Suprapubic skin (tissue), 4 donors: ENCODE measurements around the gene WIPF2. TPM values are rescaled to one million over a fixed set of nuclear protein-coding genes. Genes with fewer than 3 reads are reported as not detected.

Source experiments
- DNase-seq, 2 donors: peaks; one replicate each; pipeline ENCODE4 v3.0.0-alpha.2; 2019; ENCODE audit warnings: low spot score in 2 of 2
- H3K27ac ChIP-seq: fragments of 200-600 bp; sonication (generic); one replicate; pipeline ENCODE4 v1.5.1; 2019
- H3K27me3 ChIP-seq: fragments of 200-600 bp; sonication (generic); one replicate; pipeline ENCODE4 v1.5.1; 2019
- H3K36me3 ChIP-seq: fragments of 200-600 bp; sonication (generic); one replicate; pipeline ENCODE4 v1.5.1; 2019
- H3K4me1 ChIP-seq: fragments of 200-600 bp; sonication (generic); one replicate; pipeline ENCODE4 v1.5.1; 2019
- H3K4me3 ChIP-seq: fragments of 200-600 bp; sonication (generic); one replicate; pipeline ENCODE4 v1.5.1; 2019; ENCODE audit warnings: mild to moderate bottlenecking
- H3K9me3 ChIP-seq: fragments of 200-600 bp; sonication (generic); one replicate; pipeline ENCODE4 v1.5.1; 2019
- EP300 ChIP-seq: sonication (generic); formaldehyde crosslinking; IDR thresholded peaks from one replicate; pipeline ENCODE4 v1.6.1; 2017; ENCODE audit warnings: antibody characterized with exemption
- POLR2A ChIP-seq, 2 donors: fragments of 450-650 bp; IDR thresholded peaks; one replicate each; pipeline ENCODE4 v1.6.1; 2017; ENCODE audit warnings: antibody characterized with exemption in 2 of 2, mild to moderate bottlenecking in 2 of 2, moderate library complexity in 2 of 2
- POLR2AphosphoS5 ChIP-seq, 3 donors: sonication (generic); formaldehyde crosslinking; IDR thresholded peaks; one replicate each; pipeline ENCODE4 v1.6.1; 2017; ENCODE audit warnings: antibody characterized with exemption in 3 of 3
- WGBS: methylation state at CpG from one replicate; pipeline ENCODE4 v1.1.5; 2018; 5-methylcytosine and 5-hydroxymethylcytosine counted together
- total RNA-seq, 4 donors: library from RNA; depleted of rRNA; stranded (reverse); fragments of >200 nt; gene quantifications; one replicate each; pipeline ENCODE4 v1.1.0, GENCODE V29; 2016
- TF ChIP-seq, protein P1 (sequence below), 2 donors: fragments of 200-600 bp in 1 of 2; fragments of 450-650 bp in 1 of 2; sonication (generic) in 1 of 2; IDR thresholded peaks; one replicate each; pipeline ENCODE4 v1.5.1; 2016 to 2019; ENCODE audit warnings: antibody characterized with exemption in 2 of 2, mild to moderate bottlenecking in 1 of 2, moderate library complexity in 1 of 2

Gene WIPF2
- total RNA-seq, 4 donors from 2014 or later: 18.2 to 25.5 (median 21.6) TPM

DNA sequence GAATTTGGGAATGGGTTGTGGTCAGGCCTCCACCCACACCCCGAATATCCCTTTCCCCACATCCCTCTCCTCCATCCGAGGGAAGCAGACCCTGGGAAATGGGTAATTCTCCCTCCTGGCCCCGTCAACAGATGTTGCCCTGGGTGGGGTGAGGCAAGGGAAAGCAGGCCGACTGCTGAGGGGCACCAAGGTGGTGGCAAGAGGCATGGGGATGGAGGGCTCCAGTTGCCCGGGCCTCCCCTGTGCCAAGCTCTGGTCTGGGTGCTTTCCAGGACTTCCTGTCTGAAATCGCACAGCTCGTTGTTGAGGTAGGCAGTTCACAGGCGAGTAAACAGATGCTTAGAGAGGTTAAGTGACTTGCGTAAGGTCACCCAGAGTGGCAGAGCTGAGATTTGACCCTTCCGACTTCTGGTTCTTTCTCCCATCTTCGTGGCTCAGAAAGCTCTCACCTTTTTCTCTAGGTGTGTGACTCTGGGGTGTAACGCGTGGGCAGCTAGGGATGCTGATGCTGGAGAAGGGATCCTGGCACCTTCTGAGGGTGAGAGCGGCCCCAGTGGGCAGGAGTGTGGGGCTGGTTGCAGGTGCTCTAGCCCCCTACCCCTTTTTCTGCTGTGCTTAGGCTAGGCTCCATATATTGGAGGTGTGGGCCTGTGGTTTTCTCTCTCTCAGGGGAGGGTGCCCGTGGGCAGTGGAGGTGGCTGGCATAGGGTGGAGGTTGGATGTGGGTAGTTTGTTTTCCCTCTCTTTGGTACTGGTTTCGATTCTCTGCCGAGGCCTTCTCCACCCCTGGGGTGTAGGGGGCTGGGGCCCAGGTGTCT, 107.1 kb downstream of the WIPF2 start:
- peak in 1 of 2 donors; percentile 74 for DNase-seq
- Histone ChIP-seq H3K4me3 (no peak overlapping the region), H3K4me1 (peaks cover 100% of the 10 kb centered on the region), H3K9me3 (no peaks in the 10 kb centered on the region), H3K27ac (peak overlapping the region; percentile 66), H3K36me3 (no peaks in the 10 kb centered on the region), H3K27me3 (no peaks in the 10 kb centered on the region)
- no peak for TF ChIP-seq EP300
- TF ChIP-seq POLR2AphosphoS5 (IDR thresholded peaks at IDR 0.05): no peak
- TF ChIP-seq, protein P1, sequence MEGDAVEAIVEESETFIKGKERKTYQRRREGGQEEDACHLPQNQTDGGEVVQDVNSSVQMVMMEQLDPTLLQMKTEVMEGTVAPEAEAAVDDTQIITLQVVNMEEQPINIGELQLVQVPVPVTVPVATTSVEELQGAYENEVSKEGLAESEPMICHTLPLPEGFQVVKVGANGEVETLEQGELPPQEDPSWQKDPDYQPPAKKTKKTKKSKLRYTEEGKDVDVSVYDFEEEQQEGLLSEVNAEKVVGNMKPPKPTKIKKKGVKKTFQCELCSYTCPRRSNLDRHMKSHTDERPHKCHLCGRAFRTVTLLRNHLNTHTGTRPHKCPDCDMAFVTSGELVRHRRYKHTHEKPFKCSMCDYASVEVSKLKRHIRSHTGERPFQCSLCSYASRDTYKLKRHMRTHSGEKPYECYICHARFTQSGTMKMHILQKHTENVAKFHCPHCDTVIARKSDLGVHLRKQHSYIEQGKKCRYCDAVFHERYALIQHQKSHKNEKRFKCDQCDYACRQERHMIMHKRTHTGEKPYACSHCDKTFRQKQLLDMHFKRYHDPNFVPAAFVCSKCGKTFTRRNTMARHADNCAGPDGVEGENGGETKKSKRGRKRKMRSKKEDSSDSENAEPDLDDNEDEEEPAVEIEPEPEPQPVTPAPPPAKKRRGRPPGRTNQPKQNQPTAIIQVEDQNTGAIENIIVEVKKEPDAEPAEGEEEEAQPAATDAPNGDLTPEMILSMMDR (IDR thresholded peaks at IDR 0.05): no peak
- TF ChIP-seq POLR2A (IDR thresholded peaks at IDR 0.05): no peak
- 56% methylated on average over 14 of the region's 17 CpGs for WGBS

DNA sequence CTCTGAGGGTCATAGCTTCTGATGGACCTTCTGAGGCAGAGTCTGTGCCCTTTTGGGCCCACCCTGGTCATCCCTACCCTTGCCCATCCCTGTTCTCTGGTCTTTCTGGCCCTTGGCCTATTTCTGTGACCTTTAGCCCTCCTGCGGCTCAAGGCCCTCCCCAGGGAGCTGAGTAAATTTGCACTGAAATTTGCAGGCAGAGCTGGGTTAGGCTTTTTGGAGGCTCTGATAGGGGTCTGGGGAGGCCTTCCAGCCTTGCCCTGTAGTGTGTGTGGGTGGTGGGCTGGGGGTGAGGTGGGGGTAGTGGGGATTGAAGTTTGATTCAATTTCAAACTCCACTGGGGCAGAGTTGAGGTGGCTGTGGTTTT, 107.7 kb downstream of the WIPF2 start:
- Histone ChIP-seq H3K27ac (peak overlapping the region; percentile 66), H3K27me3 (no peaks in the 10 kb centered on the region), H3K4me1 (peaks cover 100% of the 10 kb centered on the region), H3K4me3 (no peak overlapping the region), H3K36me3 (no peaks in the 10 kb centered on the region), H3K9me3 (no peaks in the 10 kb centered on the region)
- DNase-seq: peak in 1 of 2 donors; percentile 74
- WGBS: 50% methylated on average over 1 of the region's 1 CpG
- TF ChIP-seq, protein P1 (IDR thresholded peaks at IDR 0.05): no peak
- TF ChIP-seq POLR2AphosphoS5 (IDR thresholded peaks at IDR 0.05): no peak
- no peak for TF ChIP-seq EP300

DNA sequence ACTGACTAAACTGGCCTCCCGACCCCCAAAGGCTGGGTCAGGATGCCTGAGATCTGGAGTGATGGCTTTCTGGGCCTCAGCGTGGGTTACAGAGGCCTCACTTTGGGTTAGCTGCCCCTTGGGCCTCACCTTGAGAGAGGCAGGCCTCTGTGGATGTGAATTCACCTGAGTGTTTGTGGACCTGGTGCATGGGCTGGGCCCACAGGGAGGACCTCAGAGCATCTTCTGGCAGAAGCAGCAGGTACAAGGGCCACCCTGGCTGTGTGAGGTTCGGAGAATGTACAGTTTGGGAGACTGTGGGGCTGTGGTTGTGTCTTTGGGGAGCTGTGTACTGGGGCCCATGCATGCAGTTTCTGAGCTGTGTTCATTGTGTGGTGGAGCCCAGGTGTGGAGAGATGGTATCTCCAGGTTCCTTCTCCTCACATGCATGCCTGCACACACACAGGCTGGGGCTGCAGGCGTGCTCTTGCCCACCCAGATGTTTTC, 108.2 kb downstream of the WIPF2 start:
- Histone ChIP-seq H3K9me3 (no peaks in the 10 kb centered on the region), H3K36me3 (no peaks in the 10 kb centered on the region), H3K27ac (peak overlapping the region; percentile 66), H3K4me1 (peaks cover 100% of the 10 kb centered on the region), H3K4me3 (no peak overlapping the region), H3K27me3 (no peaks in the 10 kb centered on the region)
- 59% methylated on average over 3 of the region's 4 CpGs for WGBS
- TF ChIP-seq POLR2A (IDR thresholded peaks at IDR 0.05): no peak
- TF ChIP-seq, protein P1 (IDR thresholded peaks at IDR 0.05): no peak
- no peak for TF ChIP-seq EP300
- no peak for TF ChIP-seq POLR2AphosphoS5 (IDR thresholded peaks at IDR 0.05)
- peak in 1 of 2 donors; percentile 74 for DNase-seq

DNA sequence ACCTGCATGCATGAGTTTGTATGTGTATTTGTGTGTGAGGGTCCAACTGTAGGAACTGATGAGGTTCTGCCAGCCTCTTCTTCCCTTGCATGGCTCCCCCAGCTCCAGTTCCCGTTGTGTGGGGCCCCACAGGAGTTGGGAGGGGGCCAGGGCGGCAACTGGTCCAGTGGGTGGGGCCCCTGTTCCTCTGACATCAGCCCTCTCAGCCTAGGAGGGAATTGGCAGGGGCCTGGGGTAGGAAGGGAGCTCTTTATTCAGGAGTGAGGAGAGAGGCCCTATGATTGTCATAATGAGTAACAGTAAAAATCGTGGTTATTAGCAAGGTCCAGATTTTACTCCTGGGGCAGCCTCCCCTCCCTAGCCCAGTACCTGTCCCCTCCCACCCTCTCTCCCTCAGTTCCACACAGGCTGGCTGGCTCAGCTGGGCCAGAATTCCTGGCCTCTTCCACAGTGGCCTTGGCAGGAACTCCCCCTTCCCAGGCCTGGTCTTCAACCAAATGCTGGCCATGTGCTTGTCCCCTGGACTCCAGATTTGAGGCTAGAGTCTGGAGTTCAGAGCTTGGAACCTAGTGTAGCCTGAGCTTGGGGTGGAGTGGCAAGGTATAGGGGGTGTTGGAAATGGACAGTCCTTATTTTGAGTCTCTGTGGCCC, 108.8 kb downstream of the WIPF2 start:
- no peaks in the 10 kb centered on the region for H3K9me3 ChIP-seq
- no peaks in the 10 kb centered on the region for H3K27me3 ChIP-seq
- WGBS: 0% methylated on average over 3 of the region's 3 CpGs
- peaks cover 100% of the 10 kb centered on the region for H3K4me1 ChIP-seq
- TF ChIP-seq, protein P1 (IDR thresholded peaks at IDR 0.05): no peak
- TF ChIP-seq EP300: no peak
- TF ChIP-seq POLR2A (IDR thresholded peaks at IDR 0.05): no peak
- TF ChIP-seq POLR2AphosphoS5 (IDR thresholded peaks at IDR 0.05): no peak
- no peak overlapping the region for H3K4me3 ChIP-seq
- no peaks in the 10 kb centered on the region for H3K36me3 ChIP-seq
- no peak overlapping the region for H3K27ac ChIP-seq
- DNase-seq: no peak

DNA sequence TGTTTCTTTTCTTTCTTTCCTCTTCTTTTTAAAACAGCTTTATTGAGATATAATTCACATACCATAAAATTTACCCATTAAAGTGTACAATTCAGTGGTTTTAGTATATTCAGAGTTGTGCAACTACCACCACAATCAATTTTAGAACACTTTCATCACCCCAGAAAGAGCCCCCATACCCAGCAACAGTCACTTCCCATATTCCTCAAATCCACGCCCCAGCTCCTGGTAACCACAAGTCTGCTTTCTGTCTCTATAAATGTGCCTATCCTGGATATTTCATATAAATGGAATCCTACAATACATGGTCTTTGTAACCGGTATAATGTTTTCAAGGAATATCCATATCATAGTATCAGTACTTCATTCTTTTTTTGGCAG, 109.3 kb downstream of the WIPF2 start:
- H3K27ac ChIP-seq: no peak overlapping the region
- no peak for DNase-seq
- H3K4me3 ChIP-seq: no peak overlapping the region
- no peaks in the 10 kb centered on the region for H3K9me3 ChIP-seq
- TF ChIP-seq, protein P1 (IDR thresholded peaks at IDR 0.05): no peak
- no peak for TF ChIP-seq EP300
- TF ChIP-seq POLR2A (IDR thresholded peaks at IDR 0.05): no peak
- TF ChIP-seq POLR2AphosphoS5 (IDR thresholded peaks at IDR 0.05): no peak
- H3K4me1 ChIP-seq: peaks cover 100% of the 10 kb centered on the region
- WGBS: 76% methylated on average over 2 of the region's 2 CpGs
- no peaks in the 10 kb centered on the region for H3K36me3 ChIP-seq
- H3K27me3 ChIP-seq: no peaks in the 10 kb centered on the region
